GM04504 (cell line): ENCODE measurements around the gene GSS.

Source experiments
- DNase-seq: peaks from one replicate; pipeline ENCODE4 v3.0.0-alpha.2; 2012; ENCODE audit warnings: low read depth

Gene GSS

DNA sequence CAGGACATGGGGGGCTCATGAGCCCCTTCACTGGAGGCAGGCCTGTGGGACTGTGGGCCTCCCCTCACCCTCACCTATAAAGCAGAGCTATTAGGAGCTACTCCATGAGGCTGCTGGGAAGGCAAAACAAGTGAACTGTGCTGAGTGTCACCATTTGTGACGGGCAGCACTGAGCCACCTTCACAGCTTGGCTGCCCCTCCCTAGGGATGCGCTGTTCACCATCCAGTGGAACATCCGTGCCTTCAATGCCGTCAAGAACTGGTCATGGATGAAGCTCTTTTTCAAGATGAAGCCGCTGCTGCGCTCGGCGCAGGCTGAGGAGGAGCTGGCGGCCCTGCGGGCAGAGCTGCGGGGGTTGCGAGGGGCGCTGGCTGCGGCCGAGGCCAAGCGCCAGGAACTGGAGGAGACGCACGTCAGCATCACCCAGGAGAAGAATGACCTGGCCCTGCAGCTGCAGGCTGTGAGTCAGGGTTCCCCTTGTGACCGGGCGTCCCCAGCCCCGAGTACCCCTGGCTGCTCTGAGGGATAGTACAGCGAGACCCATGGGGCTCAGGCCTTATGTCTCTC lies 38.4 kb upstream of the GSS start:
- no peak for DNase-seq

DNA sequence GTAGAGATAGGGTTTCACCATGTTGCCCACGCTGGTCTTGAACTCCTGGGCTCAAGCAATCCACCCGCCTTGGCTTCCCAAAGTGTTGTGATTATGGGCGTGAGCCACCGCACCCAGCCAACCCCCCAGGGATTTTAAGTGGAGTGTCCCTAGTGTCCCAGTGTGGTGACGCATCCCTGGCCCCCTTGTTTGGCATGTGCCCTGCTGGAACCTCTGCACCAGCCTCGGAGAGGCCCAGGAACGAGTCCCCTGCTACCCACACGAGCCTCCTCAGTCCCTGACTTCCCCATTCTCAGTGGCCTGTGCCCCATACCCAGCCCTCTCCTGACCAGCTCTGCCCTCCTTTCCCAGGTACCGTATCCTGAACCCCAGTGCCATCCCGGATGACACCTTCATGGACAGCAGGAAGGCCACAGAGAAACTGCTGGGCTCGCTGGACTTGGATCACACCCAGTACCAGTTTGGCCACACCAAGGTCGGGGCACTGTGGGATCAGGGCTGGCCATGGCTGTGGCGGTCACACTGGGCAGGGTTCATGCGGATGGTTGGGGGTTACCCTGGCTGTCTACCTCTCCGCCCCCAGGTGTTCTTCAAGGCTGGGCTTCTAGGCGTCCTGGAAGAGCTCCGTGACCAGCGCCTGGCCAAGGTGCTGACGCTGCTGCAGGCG lies 37.3 kb upstream of the GSS start:
- no peak for DNase-seq

DNA sequence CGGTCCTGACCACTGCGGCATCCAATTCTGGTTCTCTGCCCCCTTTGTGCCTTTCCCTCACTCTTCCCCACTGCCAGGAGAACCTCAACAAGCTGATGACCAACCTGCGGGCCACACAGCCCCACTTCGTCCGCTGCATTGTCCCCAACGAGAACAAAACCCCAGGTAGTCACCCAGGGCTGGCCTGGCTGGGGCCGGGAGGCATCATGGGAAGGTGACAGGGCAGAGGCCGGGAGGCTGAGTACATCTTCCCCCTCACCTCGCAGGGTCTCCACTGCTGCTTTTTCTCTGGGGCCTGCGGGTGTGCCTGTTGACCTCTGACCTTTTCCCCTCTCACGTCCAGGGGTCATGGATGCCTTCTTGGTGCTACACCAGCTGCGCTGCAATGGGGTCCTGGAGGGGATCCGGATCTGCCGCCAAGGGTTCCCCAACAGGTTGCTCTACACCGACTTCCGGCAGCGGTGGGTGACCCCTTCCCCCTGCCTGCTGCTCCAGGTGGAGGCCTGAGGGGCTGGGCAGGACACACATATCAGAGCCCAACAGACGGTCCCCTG lies 35.1 kb upstream of the GSS start:
- DNase-seq = no peak

DNA sequence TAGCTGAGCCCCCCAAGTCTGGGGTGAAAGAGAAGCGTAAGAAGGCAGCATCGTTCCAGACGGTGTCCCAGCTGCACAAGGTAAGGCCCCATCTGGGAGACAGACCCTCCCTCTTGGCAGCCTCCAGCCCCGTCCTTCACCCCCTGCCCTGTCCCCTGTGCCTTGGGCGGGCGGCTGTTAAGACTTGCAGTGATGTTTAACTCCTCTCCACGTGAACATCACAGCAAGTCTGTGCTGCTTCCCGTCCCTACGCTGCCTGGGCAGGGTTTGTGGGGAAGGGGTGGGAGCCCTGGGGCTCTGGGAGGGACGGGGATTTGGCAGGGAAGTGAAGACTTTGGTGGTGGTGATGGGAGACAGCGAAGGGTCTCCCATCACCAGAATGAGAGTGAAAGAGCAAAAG lies 34.6 kb upstream of the GSS start:
- DNase-seq = no peak

DNA sequence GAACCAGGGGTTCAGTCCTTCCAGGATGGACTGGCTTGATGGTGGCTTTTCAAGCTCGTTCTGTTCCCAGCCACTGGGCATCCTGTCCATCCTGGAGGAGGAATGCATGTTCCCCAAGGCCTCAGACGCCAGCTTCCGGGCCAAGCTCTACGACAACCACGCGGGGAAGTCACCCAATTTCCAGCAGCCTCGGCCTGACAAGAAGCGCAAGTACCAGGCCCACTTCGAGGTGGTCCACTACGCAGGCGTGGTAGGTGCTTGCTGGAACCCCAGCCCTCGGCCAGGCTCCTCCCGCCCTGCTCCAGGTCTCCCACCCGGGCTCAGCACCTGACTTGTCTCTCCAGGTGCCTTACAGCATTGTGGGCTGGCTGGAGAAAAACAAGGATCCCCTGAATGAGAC lies 34.1 kb upstream of the GSS start:
- no peak for DNase-seq

DNA sequence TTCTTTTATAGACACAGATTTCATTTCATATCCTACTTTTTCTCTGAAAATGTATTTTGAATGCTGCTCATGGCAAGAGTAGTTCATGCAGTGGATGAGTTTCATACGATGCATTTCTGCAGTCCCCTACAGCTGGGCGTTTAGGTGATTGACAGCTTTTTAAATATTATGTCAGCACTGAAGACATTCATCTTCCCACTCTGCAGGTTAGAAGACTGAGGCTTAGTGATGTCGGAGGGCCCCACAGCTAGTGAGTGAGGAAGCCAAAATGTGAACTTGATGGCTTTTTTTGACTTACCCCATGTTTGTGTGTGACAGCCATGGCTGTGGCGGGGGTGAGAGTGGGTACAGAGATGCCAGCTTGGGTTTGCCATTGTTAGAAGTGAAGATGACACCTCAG lies 33.5 kb upstream of the GSS start:
- no peak for DNase-seq

DNA sequence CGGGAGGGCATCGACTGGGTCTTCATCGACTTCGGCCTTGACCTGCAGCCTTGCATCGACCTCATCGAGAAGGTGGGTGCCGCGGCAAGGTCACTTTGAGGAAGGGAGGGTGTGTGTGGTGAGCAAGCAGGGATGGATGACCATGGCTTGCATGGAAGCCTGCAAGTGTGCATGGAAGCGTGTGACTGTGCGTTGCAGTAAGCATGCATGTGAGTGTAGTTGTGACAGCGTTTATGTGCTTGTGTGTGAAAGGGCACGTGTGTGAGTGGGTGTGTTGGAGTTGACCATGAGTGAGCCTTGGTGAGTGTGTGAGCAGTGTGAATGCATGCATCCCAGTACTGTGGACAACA lies 32.6 kb upstream of the GSS start:
- DNase-seq = no peak

DNA sequence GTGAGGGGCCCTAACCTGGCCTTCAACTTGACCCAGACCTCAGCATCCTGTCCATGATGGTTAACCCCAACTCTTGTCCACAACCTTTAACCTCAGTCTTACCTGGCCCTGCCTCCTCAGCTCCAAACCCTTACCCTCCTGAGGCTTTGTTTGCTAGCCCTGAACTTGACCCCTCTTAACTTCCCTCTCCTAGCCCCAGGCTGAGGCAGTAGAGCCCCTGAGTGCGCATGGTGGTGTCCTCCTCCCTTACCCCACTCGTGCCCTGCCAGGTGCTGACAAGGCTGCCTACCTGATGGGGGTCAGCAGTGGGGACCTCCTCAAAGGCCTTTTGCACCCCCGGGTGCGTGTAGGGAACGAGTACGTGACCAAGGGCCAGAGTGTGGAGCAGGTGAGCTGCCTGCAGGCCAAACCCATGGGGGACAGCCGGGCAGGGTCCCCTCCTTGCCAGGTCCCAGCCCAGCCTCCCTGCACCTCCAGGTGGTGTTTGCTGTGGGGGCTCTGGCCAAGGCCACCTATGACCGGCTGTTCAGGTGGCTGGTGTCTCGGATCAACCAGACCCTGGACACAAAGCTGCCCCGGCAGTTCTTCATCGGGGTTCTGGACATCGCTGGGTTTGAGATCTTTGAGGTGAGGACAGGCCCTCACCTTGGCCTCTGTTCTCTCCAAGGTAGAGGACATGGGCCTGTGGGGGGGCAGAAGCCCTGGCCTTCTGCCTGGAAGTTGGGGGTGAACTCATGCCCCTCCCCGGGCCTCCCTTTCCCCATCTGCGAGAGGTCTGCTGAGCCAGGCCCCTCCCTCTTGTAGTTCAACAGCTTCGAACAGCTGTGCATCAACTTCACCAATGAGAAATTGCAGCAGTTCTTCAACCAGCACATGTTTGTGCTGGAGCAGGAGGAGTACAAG lies 31.9 kb upstream of the GSS start:
- DNase-seq = no peak

DNA sequence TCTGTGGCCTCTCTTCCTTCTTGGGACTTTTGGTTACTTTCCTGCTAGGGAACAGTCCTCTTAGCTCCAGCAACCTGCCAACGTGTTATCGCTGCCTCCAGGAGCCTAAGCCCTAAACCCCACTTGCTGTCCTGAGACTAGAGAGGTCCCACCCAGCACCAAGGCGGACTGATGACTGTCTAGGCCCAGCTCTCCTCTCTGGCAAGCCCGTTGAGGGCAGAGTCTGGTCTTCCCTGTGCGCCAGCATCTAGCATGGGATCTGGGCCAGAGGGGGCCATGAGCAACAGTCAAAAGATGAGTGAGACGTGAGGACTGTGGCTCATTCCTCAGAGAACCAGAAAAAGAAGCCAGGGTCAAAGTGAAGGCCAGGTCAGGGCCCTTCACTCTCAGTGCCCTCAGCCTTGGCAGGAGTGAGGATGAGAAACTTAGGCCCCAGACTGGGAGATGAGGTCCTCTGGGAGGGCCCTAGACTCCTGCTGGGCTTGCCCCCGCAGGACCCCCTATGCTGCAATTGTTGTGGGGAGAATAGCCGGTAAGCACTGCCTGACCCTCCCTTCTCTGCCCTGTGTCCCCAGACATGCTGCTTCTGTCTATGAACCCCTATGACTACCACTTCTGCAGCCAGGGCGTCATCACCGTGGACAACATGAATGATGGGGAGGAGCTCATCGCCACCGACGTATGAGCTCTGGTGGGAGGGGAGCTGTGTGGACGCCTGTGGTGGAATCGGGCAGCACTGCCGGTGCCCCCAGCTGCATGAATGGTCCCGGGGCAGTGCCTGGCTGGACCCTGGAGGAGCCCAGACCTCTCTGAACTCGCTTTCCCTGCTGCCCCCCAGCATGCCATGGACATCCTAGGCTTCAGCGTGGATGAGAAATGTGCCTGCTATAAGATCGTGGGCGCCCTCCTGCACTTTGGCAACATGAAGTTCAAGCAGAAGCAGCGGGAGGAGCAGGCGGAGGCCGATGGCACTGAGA lies 31.0 kb upstream of the GSS start:
- no peak for DNase-seq

DNA sequence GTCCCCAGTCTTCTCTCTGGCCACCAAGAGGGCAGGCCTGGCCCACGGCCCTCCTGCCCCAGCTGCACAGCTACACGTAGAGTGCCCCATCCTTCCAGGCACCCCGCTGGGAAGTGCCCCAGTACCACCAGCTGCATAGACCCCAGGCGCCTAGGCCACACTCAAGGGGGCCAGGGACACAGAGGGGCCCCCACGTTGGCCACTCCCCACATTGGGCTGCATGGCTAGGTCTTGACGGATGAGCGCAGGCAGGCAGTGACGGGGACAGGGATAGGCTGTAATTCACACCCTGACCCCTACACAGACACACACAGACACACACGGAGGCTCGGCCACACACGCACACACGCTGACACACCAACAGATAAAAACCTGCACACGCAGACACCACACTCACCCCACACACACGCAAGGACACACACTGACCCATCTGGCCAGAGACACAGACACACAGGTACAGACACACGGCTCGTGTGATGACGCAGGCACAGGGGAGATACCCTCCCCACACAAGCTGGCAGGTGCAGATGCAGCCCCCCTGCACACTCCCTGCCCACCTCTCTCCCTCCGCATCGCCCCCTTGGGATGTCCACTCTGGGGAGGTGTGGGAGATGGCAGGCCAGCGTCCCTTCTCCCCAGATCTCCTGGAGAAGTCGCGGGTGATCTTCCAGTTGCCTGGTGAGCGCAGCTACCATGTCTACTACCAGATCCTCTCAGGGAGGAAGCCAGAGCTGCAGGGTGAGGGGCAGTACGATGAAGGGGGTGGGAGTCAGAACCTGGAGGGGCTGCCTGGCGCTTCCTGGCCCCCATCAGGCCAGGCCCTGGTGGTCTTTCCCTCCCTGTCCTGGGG lies 30.1 kb upstream of the GSS start:
- no peak for DNase-seq

DNA sequence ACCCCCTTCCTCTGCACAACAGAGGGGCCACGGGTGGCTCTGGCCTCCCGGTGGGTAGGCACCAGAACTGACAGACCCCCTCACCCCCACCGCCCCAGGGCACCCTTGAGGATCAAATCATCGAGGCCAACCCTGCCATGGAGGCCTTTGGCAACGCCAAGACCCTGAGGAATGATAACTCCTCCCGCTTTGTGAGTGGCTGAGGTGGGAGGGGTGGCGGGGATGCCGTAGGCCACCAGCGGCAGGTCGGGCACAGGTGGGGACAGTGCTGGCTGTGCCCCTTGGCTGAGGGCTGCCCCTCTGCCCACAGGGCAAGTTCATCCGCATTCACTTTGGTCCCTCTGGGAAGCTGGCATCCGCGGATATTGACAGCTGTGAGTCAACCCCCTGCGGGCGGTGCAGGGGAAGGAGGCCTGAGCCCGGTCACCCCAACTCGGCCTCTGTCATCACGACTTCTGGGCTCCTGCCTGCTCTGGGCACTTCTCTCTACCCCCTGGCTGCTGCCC lies 29.2 kb upstream of the GSS start:
- DNase-seq = no peak

DNA sequence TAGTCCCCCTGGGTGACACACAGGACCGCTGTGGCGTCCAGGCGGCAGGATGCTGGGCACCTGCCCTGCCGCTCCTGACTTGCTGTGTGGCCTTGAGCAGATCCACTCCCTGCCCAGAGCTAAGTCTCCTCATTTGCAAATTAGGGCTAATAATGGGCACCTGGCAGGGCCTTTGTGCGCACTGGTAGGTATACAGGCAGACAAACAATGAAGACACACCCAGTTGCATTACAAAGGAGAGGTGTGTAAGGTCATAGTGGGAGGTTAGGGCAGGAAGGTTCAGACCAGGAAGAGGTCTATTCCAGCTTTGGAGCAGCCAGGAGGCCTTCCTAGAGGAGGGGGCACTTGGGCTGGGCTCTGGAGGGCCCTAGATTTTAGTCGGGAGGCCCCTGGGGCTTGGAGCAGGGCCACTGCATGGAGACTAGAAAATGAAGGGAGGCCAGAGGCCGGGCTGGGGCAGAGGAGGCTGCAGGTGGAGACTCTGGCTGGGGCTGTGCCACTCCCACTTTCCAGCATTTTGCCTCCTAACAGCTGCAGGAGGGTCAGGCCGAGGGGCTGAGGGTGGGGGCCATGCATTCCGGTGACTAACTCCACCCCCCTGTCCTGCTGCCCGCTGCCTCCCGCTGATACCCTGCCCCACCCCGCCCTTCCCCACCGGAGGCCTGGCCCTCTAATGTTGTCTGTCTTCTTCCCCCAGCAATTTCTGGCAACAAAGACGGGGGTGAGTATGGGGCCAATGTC lies 28.6 kb upstream of the GSS start:
- no peak for DNase-seq

DNA sequence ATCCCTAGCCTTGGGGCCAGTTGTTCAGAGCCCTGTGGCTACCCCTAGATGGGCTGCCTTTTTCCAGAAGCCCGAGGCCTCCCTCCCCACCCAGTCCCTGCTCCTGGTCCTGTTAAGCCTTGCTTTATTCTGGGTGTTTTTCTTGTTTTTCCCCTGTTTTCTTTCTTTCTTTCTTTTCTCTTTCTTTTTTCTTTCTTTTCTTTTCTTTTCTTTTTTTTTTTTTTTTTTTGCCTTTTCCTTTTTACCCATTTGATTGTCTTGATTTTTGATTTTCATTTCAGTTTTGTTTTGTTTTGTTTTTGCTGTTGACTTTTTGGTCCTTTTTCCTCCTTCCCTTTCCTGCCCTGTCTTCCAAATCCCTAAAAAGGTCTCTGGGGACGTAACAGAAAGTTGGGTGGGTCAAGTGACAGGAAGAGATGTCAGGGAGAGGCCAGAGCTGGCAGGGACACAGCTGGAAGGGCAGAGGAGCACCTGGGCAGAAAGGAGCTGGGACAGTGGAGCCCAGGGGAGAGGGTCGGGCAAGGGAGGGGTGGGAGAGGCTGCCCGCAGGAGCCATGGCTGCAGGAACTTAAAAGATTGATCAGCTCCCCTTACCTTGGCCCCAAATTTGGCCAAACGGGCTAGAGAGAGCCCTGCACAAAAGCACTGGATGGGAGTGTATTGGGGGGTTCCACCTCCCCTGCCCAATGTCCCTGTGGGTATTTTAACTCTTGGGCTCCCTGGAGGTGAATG lies 27.6 kb upstream of the GSS start:
- DNase-seq = no peak

DNA sequence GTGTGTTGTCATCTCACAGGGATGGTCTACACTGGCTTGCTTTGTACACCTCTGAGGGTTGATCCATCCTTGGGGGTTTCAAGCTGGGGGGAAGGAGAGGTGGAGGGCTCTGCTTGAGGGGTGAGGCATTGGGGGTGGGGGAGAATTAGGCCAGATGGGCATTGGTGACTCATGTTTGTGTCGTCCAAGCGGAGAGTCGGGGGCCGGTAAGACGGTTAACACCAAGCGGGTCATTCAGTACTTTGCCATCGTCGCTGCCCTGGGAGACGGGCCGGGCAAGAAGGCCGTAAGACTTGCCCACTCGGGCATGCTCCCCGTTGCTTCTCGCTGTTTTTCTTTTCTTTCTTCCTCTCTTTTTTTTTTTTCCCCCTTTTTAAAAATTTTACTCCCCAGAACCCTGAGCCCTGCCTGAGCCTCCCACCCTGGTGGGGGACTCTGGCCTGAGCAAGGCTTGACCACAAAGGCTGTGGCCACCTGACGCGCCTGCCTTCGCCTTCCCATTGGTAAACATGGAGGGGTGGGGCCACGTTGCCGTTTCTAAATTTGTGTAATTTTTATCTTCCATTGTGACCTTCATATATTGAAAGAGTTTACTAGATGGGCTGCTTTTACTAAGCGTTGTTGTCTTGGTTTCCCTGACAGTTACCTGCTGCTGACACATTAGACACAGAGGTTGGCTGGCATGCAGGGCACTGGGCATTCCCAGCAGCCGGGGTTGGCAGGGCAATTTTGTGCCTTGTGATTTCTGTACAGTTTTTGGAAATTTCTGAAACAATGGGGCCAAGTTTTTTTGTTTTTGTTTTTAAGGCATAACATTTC lies 26.9 kb upstream of the GSS start:
- DNase-seq = no peak

DNA sequence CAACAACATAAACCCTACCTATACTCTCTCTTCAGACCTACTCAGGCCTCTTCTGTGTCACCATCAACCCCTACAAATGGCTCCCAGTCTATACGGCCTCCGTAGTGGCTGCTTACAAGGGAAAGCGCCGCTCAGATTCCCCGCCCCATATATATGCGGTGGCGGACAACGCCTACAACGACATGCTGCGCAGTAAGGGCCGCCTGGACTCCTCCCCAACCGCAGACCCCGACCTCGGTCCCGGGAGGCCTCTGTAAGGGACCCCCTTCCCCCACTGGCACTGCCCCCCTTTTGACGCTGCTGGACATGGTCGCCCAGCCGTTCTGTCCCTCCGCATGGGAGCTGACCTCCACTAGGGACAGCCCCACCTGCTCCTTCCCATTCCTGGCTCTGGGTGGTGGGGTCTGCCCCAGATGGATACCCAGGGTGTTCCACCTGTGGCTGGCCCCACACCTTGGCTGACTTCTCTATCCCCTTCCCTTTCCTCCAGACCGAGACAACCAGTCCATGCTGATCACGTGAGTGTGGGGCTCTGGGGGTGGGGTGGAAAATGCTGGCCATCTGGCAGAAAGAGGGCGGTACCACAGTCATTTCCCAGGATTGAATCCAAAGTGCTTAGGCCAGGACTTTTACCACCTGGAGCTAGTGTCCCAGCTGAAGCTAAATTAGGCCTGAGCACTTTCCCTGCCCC lies 25.1 kb upstream of the GSS start:
- DNase-seq = peak; percentile 10

DNA sequence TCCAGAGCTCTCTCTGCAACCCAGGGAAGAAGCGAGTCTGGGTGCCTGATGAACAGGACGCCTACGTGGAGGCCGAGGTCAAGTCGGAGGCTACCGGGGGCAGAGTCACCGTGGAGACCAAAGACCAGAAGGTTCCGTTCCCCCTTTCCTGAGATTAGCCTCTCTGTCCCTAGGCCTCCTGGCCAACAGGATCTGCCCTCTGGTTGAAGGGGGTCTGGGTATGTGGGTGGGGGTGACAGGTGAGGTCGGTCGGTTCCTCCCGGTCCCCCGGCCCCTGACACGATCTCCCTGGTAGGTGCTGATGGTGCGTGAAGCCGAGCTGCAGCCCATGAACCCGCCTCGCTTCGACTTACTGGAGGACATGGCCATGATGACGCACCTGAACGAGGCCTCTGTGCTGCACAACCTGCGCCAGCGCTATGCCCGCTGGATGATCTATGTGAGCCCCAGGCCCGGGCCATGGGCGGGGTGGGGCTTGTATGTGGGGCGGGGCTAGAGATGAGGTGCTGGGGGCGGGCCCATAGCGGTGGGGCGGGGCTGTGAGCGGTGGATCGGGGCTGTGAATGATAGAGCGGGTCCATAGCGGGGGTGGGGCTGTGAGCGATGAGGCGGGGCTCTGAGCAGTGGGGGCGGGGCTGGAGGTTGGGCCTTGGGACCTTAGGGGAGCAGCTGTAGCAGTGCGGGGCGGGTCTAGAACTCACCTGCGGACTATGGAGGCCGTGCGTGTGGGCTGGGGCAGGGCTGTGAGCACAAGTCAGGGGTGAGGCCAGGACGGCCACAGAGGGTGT lies 24.0 kb upstream of the GSS start:
- no peak for DNase-seq
